GM18951 (cell line): ENCODE data around the gene KIF1A.

Experiments used
- POLR2A ChIP-seq: IDR thresholded peaks from 4 replicates; pipeline ENCODE4 v1.6.1; 2011; ENCODE audit warnings: mild to moderate bottlenecking; ENCODE audit not compliant: insufficient read length, insufficient read depth; ENCODE audit errors: extremely low read depth
- in situ Hi-C: fragments of 300-500 bp; cut with MboI; formaldehyde crosslinking; loops from one replicate; pipeline ENCODE4 v1.12.0; 2022; ENCODE audit warnings: low sequenced_read_pairs, mixed read lengths, inconsistent platforms; ENCODE audit not compliant: unreplicated experiment

The KIF1A gene

GRCh38 chr2:240672701-240673190, 147.3 kb downstream of the KIF1A start:
- in situ Hi-C loops: no loop called here
- TF ChIP-seq POLR2A: no peak

- in situ Hi-C loops: no loop called here
- no peak for TF ChIP-seq POLR2A
These were observed 147.8 kb downstream of the KIF1A start for GRCh38 chr2:240672076-240672700.

GRCh38 chr2:240670950-240671349, 149.1 kb downstream of the KIF1A start:
- in situ Hi-C loops: no loop called here
- no peak for TF ChIP-seq POLR2A

- TF ChIP-seq POLR2A: no peak
- in situ Hi-C loops: no loop called here
These were observed 149.6 kb downstream of the KIF1A start for GRCh38 chr2:240670402-240670801.

GRCh38 chr2:240664622-240665021, 155.4 kb downstream of the KIF1A start:
- in situ Hi-C loops: no loop called here
- TF ChIP-seq POLR2A: no peak
